Mesenteric fat pad (tissue), 1 donor: ENCODE data around the gene ACSL6. TPM values are rescaled to one million over a fixed set of nuclear protein-coding genes. Genes with fewer than 3 reads are reported as not detected.

Experiments
- DNase-seq: peaks from one replicate; pipeline ENCODE4 v3.0.0-alpha.2; 2020; ENCODE audit warnings: low spot score
- total RNA-seq: library from RNA; stranded (reverse); fragmentation: NEBNext Ultra II Directional; extraction: Animal tissue kit (Norgen Biotek cat#: 25700); gene quantifications from one replicate; pipeline ENCODE4 v1.2.1, GENCODE V29; 2021
- donor health status: DM: yes; HTN: yes; CAD: no.

The ACSL6 gene
- total RNA-seq, 1 donor from 2014 or later = 0.35 TPM

GRCh38 chr5:132001647-132002561 is 9.6 kb downstream of the ACSL6 start:
- DNase-seq = no peak

GRCh38 chr5:132000677-132001453 is 10.6 kb downstream of the ACSL6 start:
- DNase-seq = no peak

GRCh38 chr5:132000241-132000490 is 11.3 kb downstream of the ACSL6 start:
- DNase-seq = no peak

- no peak for DNase-seq
Measured at GRCh38 chr5:131999441-132000240, 11.8 kb downstream of the ACSL6 start.

DNA sequence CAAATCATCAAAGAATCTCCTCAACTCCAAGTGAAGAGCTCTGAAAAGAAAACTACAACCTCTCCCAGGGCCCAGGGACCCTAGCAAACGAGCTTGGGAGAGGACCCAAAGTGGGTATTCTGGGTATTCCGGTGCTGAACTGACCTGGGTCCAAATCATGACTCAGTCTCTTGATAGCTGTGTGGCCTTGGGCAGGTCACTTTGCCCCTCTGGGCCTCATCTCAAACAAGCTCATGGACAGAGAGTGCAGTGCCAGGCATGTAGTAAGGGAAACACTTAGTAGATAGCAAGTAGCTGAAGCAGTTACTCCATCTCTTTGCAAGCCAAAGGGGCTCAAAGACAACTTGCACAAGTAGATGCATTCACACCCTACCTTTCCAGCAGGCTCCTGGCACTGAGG is 12.4 kb downstream of the ACSL6 start:
- DNase-seq = no peak

DNA sequence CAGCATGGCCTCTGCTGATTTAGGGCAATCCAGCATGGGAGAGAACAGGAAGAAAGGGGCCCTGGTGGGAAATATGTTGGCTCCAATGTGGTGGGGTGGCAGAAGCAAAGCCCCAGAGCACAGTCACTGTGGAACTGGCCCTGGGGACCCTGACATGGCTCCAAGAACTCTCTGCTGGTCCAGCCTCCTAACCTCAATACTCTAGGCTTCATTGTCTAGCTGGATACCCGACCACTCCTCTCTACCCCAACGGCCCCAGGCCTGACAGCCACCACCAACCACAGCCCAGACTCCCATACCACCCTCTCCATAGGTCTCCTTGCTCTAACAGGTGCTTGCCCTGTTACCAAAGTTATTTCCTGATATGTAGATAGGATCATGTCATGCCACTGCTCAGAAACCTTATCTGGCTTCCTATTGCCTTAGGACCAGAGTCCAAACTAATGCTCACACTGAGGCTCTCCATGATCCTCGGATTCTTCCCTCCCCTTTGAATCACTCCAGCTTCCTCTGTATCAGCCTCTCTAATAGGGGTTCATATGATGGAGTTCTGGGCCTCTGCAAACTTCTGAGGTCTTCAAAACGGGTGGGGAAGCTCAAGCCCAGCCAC is 12.9 kb downstream of the ACSL6 start:
- no peak for DNase-seq

DNA sequence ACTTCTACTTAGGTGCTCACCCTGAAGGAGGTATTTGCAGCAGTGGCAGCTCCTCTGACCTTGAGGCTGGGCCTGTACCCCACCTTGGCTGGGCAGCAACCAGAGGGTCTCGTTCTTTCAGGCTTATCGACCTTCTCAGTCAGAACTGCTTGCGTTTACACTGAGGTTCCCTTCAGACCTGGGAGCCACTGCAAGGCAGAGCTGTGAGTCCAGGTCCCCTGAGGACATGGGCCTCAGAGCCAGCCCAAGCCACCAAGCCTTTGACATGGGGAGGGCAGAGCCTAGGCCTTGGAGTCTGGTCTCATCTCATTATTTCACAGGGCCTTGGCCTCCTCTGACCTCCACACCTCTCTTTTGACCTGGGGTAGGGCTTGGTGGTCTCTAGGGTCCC is 13.7 kb downstream of the ACSL6 start:
- DNase-seq = no peak

- DNase-seq = no peak
Measured at GRCh38 chr5:131997026-131997726, 14.3 kb downstream of the ACSL6 start.

GRCh38 chr5:131996210-131997025 is 15.0 kb downstream of the ACSL6 start:
- no peak for DNase-seq

DNA sequence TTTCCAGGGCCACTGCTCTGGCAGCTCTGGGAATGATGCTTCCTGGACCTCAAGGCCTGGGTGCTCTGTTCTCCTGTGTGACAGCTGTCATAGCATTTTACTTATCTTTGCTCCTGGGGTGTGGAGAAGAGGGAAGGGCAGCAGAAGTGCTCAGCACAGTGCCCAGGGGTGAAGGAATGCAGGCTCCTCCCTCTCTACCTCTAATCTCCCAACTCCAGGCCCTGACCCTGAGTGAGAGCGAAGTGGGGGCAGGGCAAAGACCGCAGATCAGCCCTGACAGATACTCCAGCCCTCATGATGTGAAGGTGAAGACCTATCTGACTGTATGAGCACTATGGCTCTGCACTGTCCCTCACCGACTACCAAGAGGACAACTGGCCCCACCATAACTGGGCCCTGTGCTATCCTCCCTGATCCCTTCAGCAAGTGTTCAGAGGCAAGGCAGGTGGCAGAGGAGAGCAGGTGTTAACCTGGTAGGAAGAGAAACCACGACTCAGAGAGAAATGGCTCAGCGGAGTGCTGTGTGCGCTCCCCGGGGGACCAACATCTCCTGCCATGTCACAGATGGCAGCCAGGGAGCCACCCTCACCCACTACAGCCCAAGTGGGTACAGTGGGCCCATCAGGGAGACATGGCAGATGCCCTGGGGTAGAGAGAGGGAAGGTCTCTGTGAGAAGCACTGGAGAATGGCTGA is 16.8 kb downstream of the ACSL6 start:
- no peak for DNase-seq

- DNase-seq = no peak
Measured at GRCh38 chr5:131994090-131994489, 17.4 kb downstream of the ACSL6 start.

GRCh38 chr5:131993676-131994075 is 17.8 kb downstream of the ACSL6 start:
- DNase-seq = no peak

GRCh38 chr5:131992370-131992769 is 19.1 kb downstream of the ACSL6 start:
- DNase-seq = no peak

- DNase-seq = no peak
Measured at GRCh38 chr5:131991593-131992324, 19.7 kb downstream of the ACSL6 start.

DNA sequence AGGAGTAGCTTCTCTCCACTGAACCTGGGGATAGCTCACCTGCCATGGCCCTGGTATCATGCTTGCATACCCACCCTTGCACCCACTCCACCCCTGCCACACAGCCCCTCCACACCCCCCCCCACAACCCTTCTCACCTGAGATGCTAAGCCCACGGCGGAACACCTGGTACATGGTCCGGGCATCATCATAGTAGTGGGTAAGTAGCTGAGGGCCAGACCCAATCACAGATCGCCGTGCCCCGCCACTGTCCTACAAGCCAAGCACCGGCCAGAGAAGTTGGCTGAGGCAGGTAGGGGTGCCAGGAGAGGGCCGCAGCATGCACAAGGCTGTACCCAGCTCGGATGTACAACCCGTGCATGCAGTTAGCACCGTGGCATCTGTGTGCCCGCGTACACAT is 20.7 kb downstream of the ACSL6 start:
- no peak for DNase-seq

- no peak for DNase-seq
Measured at GRCh38 chr5:131988601-131989000, 22.9 kb downstream of the ACSL6 start.

GRCh38 chr5:131987251-131987650 is 24.2 kb downstream of the ACSL6 start:
- no peak for DNase-seq

DNA sequence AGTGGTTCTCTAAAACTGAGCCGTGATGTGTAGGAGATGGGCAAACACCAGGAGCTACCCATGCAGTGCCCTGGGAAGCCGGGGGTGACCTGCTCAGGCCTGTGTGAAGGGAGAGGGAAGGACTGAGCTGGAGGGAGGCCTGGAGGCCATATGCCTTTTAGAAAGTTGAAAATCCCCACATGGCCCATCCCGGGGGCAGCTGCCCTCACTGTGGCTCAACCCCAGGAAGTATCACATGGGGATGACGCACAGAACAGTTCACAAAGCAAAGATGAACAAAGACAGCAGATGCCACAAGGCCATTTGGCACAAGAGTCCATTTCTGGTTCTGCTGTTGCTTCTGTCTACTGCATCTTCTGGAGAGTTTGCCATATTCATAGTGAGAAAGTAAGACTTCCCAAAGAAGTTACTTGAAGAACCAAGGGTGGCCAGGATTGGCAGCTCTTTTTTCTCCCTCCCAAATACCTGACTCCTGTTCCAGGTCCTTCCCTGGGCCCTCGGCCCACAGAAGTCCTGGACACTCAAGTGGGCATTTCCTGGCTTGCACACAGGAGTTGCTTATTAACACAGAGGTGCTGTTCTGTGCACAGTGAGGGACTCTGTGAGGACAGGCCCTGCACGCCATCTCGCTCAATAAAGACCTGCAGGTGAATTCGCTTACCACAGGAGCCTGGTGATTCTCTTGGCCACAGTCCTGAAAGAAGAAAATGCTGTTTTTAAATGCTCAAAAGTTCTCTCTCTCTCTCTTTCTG is 25.1 kb downstream of the ACSL6 start:
- DNase-seq = no peak
